Fibroblast of lung (primary cell): ENCODE results near the gene DRD1. TPM values are rescaled to one million over a fixed set of nuclear protein-coding genes. Genes with fewer than 3 reads are reported as not detected.
A peak's percentile ranks its signal among the peaks of the same experiment; 100 is the strongest.

Source experiments
- DNase-seq, 2 donors: peaks; one replicate each; pipeline versions ENCODE4 v3.0.0 to v3.0.0-alpha.2; 2010; ENCODE audit warnings: low read depth in 2 of 2
- H2AFZ ChIP-seq: 2 replicates; pipeline ENCODE4 v1.5.1; 2012; ENCODE audit warnings: low read length, control low read depth, inconsistent platforms
- H3K27ac ChIP-seq: 2 replicates; pipeline ENCODE4 v1.5.1; 2011; ENCODE audit warnings: low read length, control low read depth; ENCODE audit not compliant: insufficient read depth
- H3K27me3 ChIP-seq: 2 replicates; pipeline ENCODE4 v1.5.1; 2011; ENCODE audit warnings: mild to moderate bottlenecking, low read length; ENCODE audit not compliant: control insufficient read depth, insufficient read depth
- H3K36me3 ChIP-seq: 2 replicates; pipeline ENCODE4 v1.5.1; 2011; ENCODE audit warnings: low read length; ENCODE audit not compliant: control insufficient read depth, insufficient read depth
- H3K4me1 ChIP-seq: 2 replicates; pipeline ENCODE4 v1.5.1; 2011; ENCODE audit warnings: low read length; ENCODE audit not compliant: control insufficient read depth, insufficient read depth; ENCODE audit errors: extremely low read depth
- H3K4me2 ChIP-seq: 2 replicates; pipeline ENCODE4 v1.5.1; 2011; ENCODE audit warnings: low read length, control low read depth; ENCODE audit not compliant: insufficient read depth; ENCODE audit errors: extremely low read depth
- H3K4me3 ChIP-seq, 4 experiments: fragments of 200-600 bp in 1 of 4; sonication (generic) in 1 of 4; replicated peaks in 1 of 4; 2 replicates each; pipeline ENCODE4 v1.5.1; 2011 to 2016; ENCODE audit warnings: low read length in 4 of 4, low read depth in 3 of 4, mild to moderate bottlenecking in 3 of 4, control low read depth in 2 of 4, inconsistent platforms in 1 of 4, mixed read lengths in 1 of 4; ENCODE audit not compliant: insufficient read depth in 1 of 4; ENCODE audit errors: control extremely low read depth in 1 of 4
- H3K79me2 ChIP-seq: 2 replicates; pipeline ENCODE4 v1.5.1; 2012; ENCODE audit warnings: mild to moderate bottlenecking, low read length, inconsistent platforms; ENCODE audit not compliant: control insufficient read depth, insufficient read depth
- H3K9ac ChIP-seq: 2 replicates; pipeline ENCODE4 v1.5.1; 2011; ENCODE audit warnings: mild to moderate bottlenecking, low read length, control low read depth; ENCODE audit not compliant: insufficient read depth
- H3K9me3 ChIP-seq: 2 replicates; pipeline ENCODE4 v1.5.1; 2012; ENCODE audit warnings: low read depth, low read length; ENCODE audit not compliant: control insufficient read depth, insufficient read depth
- H4K20me1 ChIP-seq: 2 replicates; pipeline ENCODE4 v1.5.1; 2011; ENCODE audit warnings: low read length; ENCODE audit not compliant: control insufficient read depth, insufficient read depth; ENCODE audit errors: extremely low read depth
- CTCF ChIP-seq, 2 donors: IDR thresholded peaks in 1 of 2; conservative IDR thresholded peaks in 1 of 2; 1 replicate in 1 of 2; 2 replicates in 1 of 2; pipeline ENCODE4 v1.5.1; 2011 to 2012; ENCODE audit warnings: low read length in 2 of 2, control low read depth in 1 of 2, inconsistent platforms in 1 of 2, low read depth in 1 of 2, mild to moderate bottlenecking in 1 of 2
- EZH2 ChIP-seq: IDR thresholded peaks from 2 replicates; pipeline ENCODE4 v1.5.1; 2012; ENCODE audit warnings: low read length, control low read depth, mild to moderate bottlenecking; ENCODE audit errors: missing control alignments
- polyA plus RNA-seq, 2 donors: library from polyadenylated mRNA; depleted of rRNA in 1 of 2; stranded (reverse) in 1 of 2; unstranded in 1 of 2; fragments of >200 nt; gene quantifications; 2 replicates each; pipeline ENCODE4 v1.2.1, GENCODE V29; 2011 to 2012; ENCODE audit warnings: missing spikeins in 1 of 2
- total RNA-seq: library from RNA; depleted of rRNA; stranded (reverse); fragments of >200 nt; gene quantifications from 2 replicates; pipeline ENCODE4 v1.2.1, GENCODE V29; 2014

Gene DRD1
- total and polyA plus RNA-seq, 2 donors (not counting 1 experiment from before 2014, with no cell fraction given): 0.19 to 2.0 TPM

- no peaks in the 10 kb centered on the region for H3K9me3 ChIP-seq
- peak overlapping the region; percentile 86 for H3K4me2 ChIP-seq
- H4K20me1 ChIP-seq: no peaks in the 10 kb centered on the region
- H3K36me3 ChIP-seq: no peaks in the 10 kb centered on the region
- H3K9ac ChIP-seq: peak overlapping the region; percentile 83
- H2AFZ ChIP-seq: peak overlapping the region; percentile 73
- H3K79me2 ChIP-seq: peaks cover 42% of the 10 kb centered on the region
- H3K27ac ChIP-seq: no peak overlapping the region
- H3K27me3 ChIP-seq: peaks cover 7% of the 10 kb centered on the region
- H3K4me1 ChIP-seq: no peaks in the 10 kb centered on the region
- H3K4me3 ChIP-seq: peak overlapping the region; percentile 66 to 96 (median 90)
- TF ChIP-seq EZH2: no peak
- no peak for TF ChIP-seq CTCF (conservative IDR thresholded peaks at IDR 0.05 in 1 of 2, IDR thresholded peaks at IDR 0.05 in 1 of 2; ENCODE audit: low read depth in 1 of 2, low read length in 2 of 2)
- DNase-seq: no peak
Observed at GRCh38 chr5:175478008-175478383, 34.0 kb upstream of the DRD1 start.

GRCh38 chr5:175477440-175477839 lies 33.5 kb upstream of the DRD1 start:
- no peak overlapping the region for H3K27ac ChIP-seq
- H3K4me2 ChIP-seq: no peak overlapping the region
- DNase-seq: no peak
- peaks cover 36% of the 10 kb centered on the region for H3K79me2 ChIP-seq
- H3K4me1 ChIP-seq: no peaks in the 10 kb centered on the region
- TF ChIP-seq EZH2: no peak
- no peak for TF ChIP-seq CTCF (conservative IDR thresholded peaks at IDR 0.05 in 1 of 2, IDR thresholded peaks at IDR 0.05 in 1 of 2; ENCODE audit: low read depth in 1 of 2, low read length in 2 of 2)
- no peak overlapping the region for H3K4me3 ChIP-seq
- H3K36me3 ChIP-seq: no peaks in the 10 kb centered on the region
- H2AFZ ChIP-seq: no peak overlapping the region
- H3K27me3 ChIP-seq: peaks cover 7% of the 10 kb centered on the region
- H3K9ac ChIP-seq: no peak overlapping the region
- no peaks in the 10 kb centered on the region for H4K20me1 ChIP-seq
- no peaks in the 10 kb centered on the region for H3K9me3 ChIP-seq

- DNase-seq: no peak
- H3K4me2 ChIP-seq: no peak overlapping the region
- no peak overlapping the region for H3K4me3 ChIP-seq
- no peaks in the 10 kb centered on the region for H3K36me3 ChIP-seq
- H3K27ac ChIP-seq: no peak overlapping the region
- peaks cover 7% of the 10 kb centered on the region for H3K27me3 ChIP-seq
- peaks cover 15% of the 10 kb centered on the region for H3K79me2 ChIP-seq
- H3K9ac ChIP-seq: no peak overlapping the region
- no peaks in the 10 kb centered on the region for H4K20me1 ChIP-seq
- TF ChIP-seq CTCF (conservative IDR thresholded peaks at IDR 0.05 in 1 of 2, IDR thresholded peaks at IDR 0.05 in 1 of 2; ENCODE audit: low read depth in 1 of 2, low read length in 2 of 2) (no peak), EZH2 (no peak)
- no peaks in the 10 kb centered on the region for H3K9me3 ChIP-seq
- H3K4me1 ChIP-seq: no peaks in the 10 kb centered on the region
- H2AFZ ChIP-seq: no peak overlapping the region
Observed at GRCh38 chr5:175475248-175475647, 31.3 kb upstream of the DRD1 start.
